HepG2 (cell line): ENCODE data around the gene SEMA4A. TPM values are rescaled to one million over a fixed set of nuclear protein-coding genes. Genes with fewer than 3 reads are reported as not detected.

ENCODE experiments used
- ATAC-seq: fragments of 200-7000 bp; cut with Tn5 transposase; 3 replicates; pipeline ENCODE4 v1.9.1; 2020; ENCODE audit warnings: mild to moderate bottlenecking, moderate library complexity
- BruUV-seq: library from RNA; stranded (reverse); fragments of 400-500 nt; replicated peaks from 2 replicates; lab custom pipeline; 2021; lab: Mats Ljungman, UMichigan
- CTCF ChIA-PET: fragments of 300-600 bp; formaldehyde crosslinking; extraction: SDS; loops from one replicate; lab custom pipeline; 2021; ENCODE audit warnings: low total read pairs, inconsistent platforms, low intra/inter-chr PET ratio; lab: Yijun Ruan, JAX
- POLR2A ChIA-PET: fragments of 350-600 bp; sonication (Branson Sonifier 250); formaldehyde crosslinking; loops from one replicate; lab custom pipeline; 2020; ENCODE audit warnings: antibody characterized with exemption, inconsistent platforms; lab: Yijun Ruan, JAX
- DNase-seq: peaks from one replicate; pipeline ENCODE4 v3.0.0-alpha.2; 2015; ENCODE audit warnings: low spot score
- FAIRE-seq: peaks from 3 replicates; lab custom pipeline; 2011; peaks lifted over from hg19 to GRCh38; lab: Jason Lieb, UNC
- H2AFZ ChIP-seq: one replicate; pipeline ENCODE4 v1.6.1; 2011; ENCODE audit warnings: low read length, inconsistent platforms
- H3K27ac ChIP-seq: fragments of 300-600 bp; 3 replicates; pipeline ENCODE4 v1.8.0; 2011; ENCODE audit warnings: mixed run types, mild to moderate bottlenecking, mixed read lengths, low read length, inconsistent platforms; ENCODE audit not compliant: insufficient read depth; ENCODE audit errors: extremely low read length
- H3K27me3 ChIP-seq, 2 experiments: fragments of 200-600 bp in 1 of 2; 2 replicates in 1 of 2; 3 replicates in 1 of 2; pipeline versions ENCODE4 v1.6.0 to v1.8.0; 2011; ENCODE audit warnings: low read length in 2 of 2, mild to moderate bottlenecking in 2 of 2, moderate library complexity in 2 of 2, inconsistent platforms in 1 of 2; ENCODE audit not compliant: insufficient read depth in 2 of 2, control insufficient read depth in 1 of 2
- H3K36me3 ChIP-seq, 2 experiments: fragments of 200-600 bp in 1 of 2; replicated peaks in 1 of 2; 2 replicates in 1 of 2; 3 replicates in 1 of 2; pipeline versions ENCODE4 v1.5.1 to v1.8.0; 2011; ENCODE audit warnings: low read length in 2 of 2, inconsistent platforms in 1 of 2; ENCODE audit not compliant: insufficient read depth in 2 of 2, control insufficient read depth in 1 of 2
- H3K4me1 ChIP-seq: 2 replicates; pipeline ENCODE4 v1.5.1; 2012; ENCODE audit warnings: low read length, inconsistent platforms; ENCODE audit not compliant: insufficient read depth
- H3K4me2 ChIP-seq: 2 replicates; pipeline ENCODE4 v1.6.0; 2011; ENCODE audit warnings: low read depth, low read length, inconsistent platforms
- H3K4me3 ChIP-seq, 3 experiments: fragments of 200-600 bp in 1 of 3; sonication (generic), shearing (Covaris generic) in 1 of 3; replicated peaks in 1 of 3; 2 replicates each; pipeline ENCODE4 v1.5.1; 2011 to 2016; ENCODE audit warnings: low read length in 3 of 3, inconsistent platforms in 2 of 3, low read depth in 2 of 3, mild to moderate bottlenecking in 2 of 3, control low read depth in 1 of 3, mixed read lengths in 1 of 3; ENCODE audit not compliant: insufficient read depth in 1 of 3
- H3K79me2 ChIP-seq: one replicate; pipeline ENCODE4 v1.6.1; 2011; ENCODE audit warnings: low read length, inconsistent platforms; ENCODE audit not compliant: insufficient read depth
- H3K9ac ChIP-seq: 2 replicates; pipeline ENCODE4 v1.6.0; 2011; ENCODE audit warnings: mild to moderate bottlenecking, low read depth, low read length, inconsistent platforms; ENCODE audit not compliant: insufficient read depth
- H3K9me3 ChIP-seq: 2 replicates; pipeline ENCODE4 v1.5.1; 2012; ENCODE audit warnings: mild to moderate bottlenecking, low read length
- H4K20me1 ChIP-seq: 2 replicates; pipeline ENCODE4 v1.6.0; 2011; ENCODE audit warnings: inconsistent platforms, mild to moderate bottlenecking, low read length, moderate library complexity; ENCODE audit not compliant: insufficient read depth
- ARNT ChIP-seq: fragments of 450-650 bp; IDR thresholded peaks from 2 replicates; pipeline ENCODE4 v1.6.1; 2017
- FOXC1 ChIP-seq: sonication (generic); formaldehyde crosslinking; IDR thresholded peaks from 2 replicates; pipeline ENCODE4 v1.8.0; 2022; ENCODE audit warnings: mild to moderate bottlenecking, missing genetic modification reagents, borderline replicate concordance
- GATAD2A ChIP-seq: IDR thresholded peaks from 2 replicates; pipeline ENCODE4 v1.6.1; 2016
- MED8 ChIP-seq: sonication (generic); formaldehyde crosslinking; IDR thresholded peaks from 2 replicates; pipeline ENCODE4 v1.8.1; 2023; ENCODE audit warnings: mild to moderate bottlenecking, missing genetic modification reagents; ENCODE audit not compliant: insufficient replicate concordance
- MTF1 ChIP-seq: sonication (generic); formaldehyde crosslinking; IDR thresholded peaks from 2 replicates; pipeline ENCODE4 v1.5.0; 2020; ENCODE audit warnings: missing genetic modification reagents
- NR1H2 ChIP-seq: sonication (generic); formaldehyde crosslinking; IDR thresholded peaks from 2 replicates; pipeline ENCODE4 v1.8.1; 2022; ENCODE audit warnings: low read depth, missing genetic modification reagents, borderline replicate concordance
- SNAPC2 ChIP-seq: sonication (generic); formaldehyde crosslinking; IDR thresholded peaks from 2 replicates; pipeline ENCODE4 v1.8.1; 2022; ENCODE audit warnings: mild to moderate bottlenecking, missing genetic modification reagents
- STAT5B ChIP-seq: sonication (generic); formaldehyde crosslinking; IDR thresholded peaks from 2 replicates; pipeline ENCODE4 v1.4.0; 2020; ENCODE audit warnings: missing genetic modification reagents
- TFAP4 ChIP-seq: sonication (generic); IDR thresholded peaks from 2 replicates; pipeline ENCODE4 v1.6.1; 2016; ENCODE audit warnings: low read depth, borderline replicate concordance
- TRAFD1 ChIP-seq: sonication (generic); formaldehyde crosslinking; IDR thresholded peaks from 2 replicates; pipeline ENCODE4 v1.5.1; 2020; ENCODE audit warnings: missing genetic modification reagents, mild to moderate bottlenecking, borderline replicate concordance
- ZFP82 ChIP-seq: sonication (generic); formaldehyde crosslinking; IDR thresholded peaks from 2 replicates; pipeline ENCODE4 v1.5.1; 2020; ENCODE audit warnings: mild to moderate bottlenecking, missing genetic modification reagents, borderline replicate concordance
- ZNF232 ChIP-seq: sonication (generic); formaldehyde crosslinking; IDR thresholded peaks from 2 replicates; pipeline ENCODE4 v1.4.0; 2020; ENCODE audit warnings: missing genetic modification reagents, borderline replicate concordance
- ZNF318 ChIP-seq: sonication (generic); formaldehyde crosslinking; IDR thresholded peaks from 2 replicates; pipeline ENCODE4 v1.4.0; 2020; ENCODE audit warnings: mild to moderate bottlenecking, missing genetic modification reagents
- ZNF441 ChIP-seq: sonication (generic); formaldehyde crosslinking; IDR thresholded peaks from 2 replicates; pipeline ENCODE4 v1.7.0; 2021; ENCODE audit warnings: missing genetic modification reagents, borderline replicate concordance
- ZNF501 ChIP-seq: sonication (generic); formaldehyde crosslinking; IDR thresholded peaks from 2 replicates; pipeline ENCODE4 v1.5.1; 2020; ENCODE audit warnings: mild to moderate bottlenecking, moderate library complexity, missing genetic modification reagents
- WGBS: methylation state at CpG from one replicate; pipeline ENCODE4 v1.1.6; 2017; ENCODE audit warnings: low lambda C conversion rate; 5-methylcytosine and 5-hydroxymethylcytosine counted together
- in situ Hi-C: cut with HindIII; loops from 2 replicates; pipeline ENCODE4 v1.10.0; 2017; ENCODE audit warnings: low pct_unique_long_range_greater_than_20kb; ENCODE audit not compliant: extremely low pct_ligation_motif_present
- intact Hi-C: fragments of 100-400 bp; cut with micrococcal nuclease; formaldehyde crosslinking; loops from one replicate; pipeline ENCODE4 v1.10.0; 2022; ENCODE audit not compliant: unreplicated experiment
- polyA plus RNA-seq, 8 experiments: library from polyadenylated mRNA; depleted of rRNA in 3 of 8; stranded (reverse) in 7 of 8; unstranded in 1 of 8; fragments of >200 nt; fragmentation: Illumina TruSeq in 4 of 8; extraction: Trizol in 4 of 8; gene quantifications; 2 replicates each; pipeline versions ENCODE4 v1.2.1 to v1.2.3, GENCODE V29; 2011 to 2016; ENCODE audit warnings: low read depth in 4 of 8, missing spikeins in 1 of 8, mixed read lengths in 1 of 8; ENCODE audit not compliant: insufficient read depth in 1 of 8
- total RNA-seq, 5 experiments: library from RNA; depleted of rRNA; stranded (reverse); fragments of >200 nt; fragmentation: Illumina TruSeq; extraction: Trizol; gene quantifications; 2 replicates each; pipeline ENCODE4 v1.2.3, GENCODE V29; 2016; ENCODE audit warnings: low read depth in 1 of 5

The SEMA4A gene
- total and polyA plus RNA-seq, 2 of the 13 experiments (the other 11 are each of a cell fraction or from before 2014, with no cell fraction given): 0.09 to 0.20 TPM

- peaks cover 75% of the 10 kb centered on the region for H3K4me1 ChIP-seq
- H3K27ac ChIP-seq: peak overlapping the region; percentile 93
- peaks cover 68% of the 10 kb centered on the region for H3K79me2 ChIP-seq
- BruUV-seq: no TSS peak
- ChIA-PET POLR2A (interaction anchor here (2.6 to 6.0 kb wide), 5 partner anchors 9 to 85 kb away, joined by 11 to 113 read pairs (median 90); partner anchors contain the start of genes LMNA and PMF1), CTCF (interaction anchor here (4.5 kb wide), 1 partner anchor 33 kb away, joined by 92 read pairs; no protein-coding TSS in a partner anchor)
- FAIRE-seq: no peak
- in situ Hi-C loops (no loop called here), intact Hi-C loops (no loop called here)
- no peak overlapping the region for H2AFZ ChIP-seq
- no peak for DNase-seq
- H3K27me3 ChIP-seq: no peaks in the 10 kb centered on the region
- H3K9ac ChIP-seq: peak overlapping the region; percentile 71
- H4K20me1 ChIP-seq: peaks cover 6% of the 10 kb centered on the region; the same call in 1 of the 2 replicates
- ATAC-seq: no peak
- WGBS: 91% methylated on average over 2 of the region's 2 CpGs
- H3K4me3 ChIP-seq: no peak overlapping the region
- H3K4me2 ChIP-seq: no peak overlapping the region; the same call in 1 of the 2 replicates
- H3K36me3 ChIP-seq: peaks cover 14 to 34% of the 10 kb centered on the region in 2 experiments
- H3K9me3 ChIP-seq: no peaks in the 10 kb centered on the region
- TF ChIP-seq ZNF232 (CRISPR knock-in tag) (no peak), MED8 (no peak), ARNT (no peak), ZNF441 (CRISPR knock-in tag) (no peak), NR1H2 (CRISPR knock-in tag) (no peak), TFAP4 (no peak), GATAD2A (CRISPR knock-in tag) (no peak), ZNF318 (no peak), FOXC1 (no peak), STAT5B (CRISPR knock-in tag) (no peak), MTF1 (CRISPR knock-in tag) (no peak), ZNF501 (CRISPR knock-in tag) (no peak), SNAPC2 (CRISPR knock-in tag) (no peak), ZFP82 (CRISPR knock-in tag) (no peak), TRAFD1 (CRISPR knock-in tag) (no peak)
Measured at GRCh38 chr1:156128308-156128653, 25.1 kb upstream of the SEMA4A start.
